ENCODE data around the gene SUPT4H1.

SUPT4H1 gene

GRCh38 chr17:58318627-58319172 lies 33.3 kb downstream of the SUPT4H1 start:
- no peak overlapping the region for H3K4me3 ChIP-seq (ENCODE audit: control insufficient read depth, low read depth, low read length)
- DNase-seq (ENCODE audit: low read depth) = no peak
- no peak for TF ChIP-seq CTCF (conservative IDR thresholded peaks at IDR 0.05; ENCODE audit: control insufficient read depth, insufficient read depth, low read depth, low read length)

- DNase-seq (ENCODE audit: low read depth) = no peak
- TF ChIP-seq CTCF (conservative IDR thresholded peaks at IDR 0.05; ENCODE audit: control insufficient read depth, insufficient read depth, low read depth, low read length) = no peak
- no peak overlapping the region for H3K4me3 ChIP-seq (ENCODE audit: control insufficient read depth, low read depth, low read length)
Measured at GRCh38 chr17:58318065-58318481, 33.9 kb downstream of the SUPT4H1 start.

- TF ChIP-seq CTCF (conservative IDR thresholded peaks at IDR 0.05; ENCODE audit: control insufficient read depth, insufficient read depth, low read depth, low read length) = peak; percentile 64
- DNase-seq (ENCODE audit: low read depth) = peak; percentile 57
- no peak overlapping the region for H3K4me3 ChIP-seq (ENCODE audit: control insufficient read depth, low read depth, low read length)
Measured at GRCh38 chr17:58317421-58318064, 34.5 kb downstream of the SUPT4H1 start.

GRCh38 chr17:58316260-58316960 lies 35.6 kb downstream of the SUPT4H1 start:
- no peak for TF ChIP-seq CTCF (conservative IDR thresholded peaks at IDR 0.05; ENCODE audit: control insufficient read depth, insufficient read depth, low read depth, low read length)
- no peak for DNase-seq (ENCODE audit: low read depth)
- no peak overlapping the region for H3K4me3 ChIP-seq (ENCODE audit: control insufficient read depth, low read depth, low read length)

- H3K4me3 ChIP-seq (ENCODE audit: control insufficient read depth, low read depth, low read length) = no peak overlapping the region
- TF ChIP-seq CTCF (conservative IDR thresholded peaks at IDR 0.05; ENCODE audit: control insufficient read depth, insufficient read depth, low read depth, low read length) = no peak
- DNase-seq (ENCODE audit: low read depth) = no peak
Measured at GRCh38 chr17:58315750-58316149, 36.3 kb downstream of the SUPT4H1 start.

GRCh38 chr17:58315281-58315711 lies 36.7 kb downstream of the SUPT4H1 start:
- DNase-seq (ENCODE audit: low read depth) = no peak
- TF ChIP-seq CTCF (conservative IDR thresholded peaks at IDR 0.05; ENCODE audit: control insufficient read depth, insufficient read depth, low read depth, low read length) = no peak
- no peak overlapping the region for H3K4me3 ChIP-seq (ENCODE audit: control insufficient read depth, low read depth, low read length)

Measured in fibroblast of mammary gland (primary cell).